Gastrocnemius medialis (tissue), 4 donors: Measurements from ENCODE around the gene SRPK2.

Experiments used
- POLR2A ChIP-seq, 2 donors: fragments of 450-650 bp; IDR thresholded peaks; one replicate each; pipeline ENCODE4 v1.6.1; 2017; ENCODE audit warnings: antibody characterized with exemption in 2 of 2, mild to moderate bottlenecking in 2 of 2, moderate library complexity in 2 of 2
- TF ChIP-seq, protein P1 (sequence below), 5 experiments: fragments of 450-650 bp in 3 of 5; fragments of 200-600 bp in 2 of 5; sonication (generic) in 2 of 5; IDR thresholded peaks in 4 of 5; conservative IDR thresholded peaks in 1 of 5; 1 replicate in 4 of 5; 2 replicates in 1 of 5; pipeline ENCODE4 v1.5.1; 2016 to 2019; ENCODE audit warnings: antibody characterized with exemption in 5 of 5, mild to moderate bottlenecking in 3 of 5, moderate library complexity in 3 of 5

DNA sequence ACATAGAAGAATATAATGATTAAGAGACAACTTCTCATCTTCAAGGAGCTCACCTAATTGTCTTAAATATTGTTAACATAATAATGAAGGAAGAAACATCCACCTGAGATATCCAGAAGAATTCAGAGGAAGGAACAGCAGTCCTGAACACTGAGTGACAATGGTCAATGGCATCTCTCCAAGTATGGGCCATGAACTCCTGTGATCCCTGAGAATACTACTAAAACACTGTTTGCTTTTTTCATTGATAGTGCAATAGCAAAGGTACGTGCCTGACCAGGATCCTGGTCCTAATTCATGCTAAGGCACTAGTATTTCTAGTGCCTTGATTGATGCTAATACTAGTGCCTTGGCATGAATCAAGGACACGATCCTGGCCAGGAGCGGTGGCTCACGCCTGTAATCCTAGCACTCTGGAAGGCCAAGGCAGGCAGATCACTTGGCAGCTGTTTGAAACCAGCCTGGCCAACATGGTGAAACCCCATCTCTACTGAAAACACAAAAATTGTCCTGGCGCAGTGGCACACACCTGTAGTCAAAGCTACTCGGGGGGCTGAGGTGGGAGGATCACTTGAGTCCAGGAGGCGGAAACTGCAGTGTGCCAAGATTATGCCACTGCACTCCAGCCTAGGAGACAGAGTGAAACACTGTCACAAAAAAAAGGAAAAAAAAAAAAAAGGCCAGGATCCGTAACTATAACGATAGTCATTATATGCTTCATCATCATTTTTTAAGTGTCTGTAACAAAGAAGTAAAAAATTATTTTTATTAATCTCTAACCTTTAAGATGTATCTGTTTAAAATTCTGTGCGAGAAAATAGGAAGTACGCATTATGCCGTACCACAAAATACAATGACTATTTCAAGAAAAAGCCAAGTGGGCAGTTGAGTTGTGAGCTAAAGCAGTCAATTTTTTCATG, 49.1 kb downstream of the SRPK2 start:
- TF ChIP-seq, protein P1, sequence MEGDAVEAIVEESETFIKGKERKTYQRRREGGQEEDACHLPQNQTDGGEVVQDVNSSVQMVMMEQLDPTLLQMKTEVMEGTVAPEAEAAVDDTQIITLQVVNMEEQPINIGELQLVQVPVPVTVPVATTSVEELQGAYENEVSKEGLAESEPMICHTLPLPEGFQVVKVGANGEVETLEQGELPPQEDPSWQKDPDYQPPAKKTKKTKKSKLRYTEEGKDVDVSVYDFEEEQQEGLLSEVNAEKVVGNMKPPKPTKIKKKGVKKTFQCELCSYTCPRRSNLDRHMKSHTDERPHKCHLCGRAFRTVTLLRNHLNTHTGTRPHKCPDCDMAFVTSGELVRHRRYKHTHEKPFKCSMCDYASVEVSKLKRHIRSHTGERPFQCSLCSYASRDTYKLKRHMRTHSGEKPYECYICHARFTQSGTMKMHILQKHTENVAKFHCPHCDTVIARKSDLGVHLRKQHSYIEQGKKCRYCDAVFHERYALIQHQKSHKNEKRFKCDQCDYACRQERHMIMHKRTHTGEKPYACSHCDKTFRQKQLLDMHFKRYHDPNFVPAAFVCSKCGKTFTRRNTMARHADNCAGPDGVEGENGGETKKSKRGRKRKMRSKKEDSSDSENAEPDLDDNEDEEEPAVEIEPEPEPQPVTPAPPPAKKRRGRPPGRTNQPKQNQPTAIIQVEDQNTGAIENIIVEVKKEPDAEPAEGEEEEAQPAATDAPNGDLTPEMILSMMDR (IDR thresholded peaks at IDR 0.05 in 4 of 5, conservative IDR thresholded peaks at IDR 0.05 in 1 of 5) = no peak
- no peak for TF ChIP-seq POLR2A (IDR thresholded peaks at IDR 0.05)
